ENCODE measurements around the gene PTPRG. TPM values are rescaled to one million over a fixed set of nuclear protein-coding genes. Genes with fewer than 3 reads are reported as not detected.

The PTPRG gene
- total and polyA plus RNA-seq, 2 donors (not counting 1 experiment from before 2014, with no cell fraction given) = 67.0 to 97.9 TPM

GRCh38 chr3:61618231-61618630 lies 56.9 kb downstream of the PTPRG start:
- Histone ChIP-seq H3K27me3 (ENCODE audit: control insufficient read depth, insufficient read depth, low read length) (no peaks in the 10 kb centered on the region), H3K79me2 (ENCODE audit: control insufficient read depth, insufficient read depth, low read length) (peaks cover 3% of the 10 kb centered on the region), H2AFZ (ENCODE audit: low read length) (no peak overlapping the region), H3K36me3 (ENCODE audit: control insufficient read depth, insufficient read depth, low read length) (peaks cover 2% of the 10 kb centered on the region), H3K4me3 (replicated peaks in 1 of 4; ENCODE audit: control extremely low read depth in 1 of 4, insufficient read depth in 1 of 4, low read depth in 3 of 4, low read length in 4 of 4) (no peak overlapping the region), H3K4me2 (ENCODE audit: extremely low read depth, insufficient read depth, low read length) (no peak overlapping the region), H3K9ac (ENCODE audit: insufficient read depth, low read length) (no peak overlapping the region), H3K27ac (ENCODE audit: insufficient read depth, low read length) (no peak overlapping the region), H3K4me1 (ENCODE audit: control insufficient read depth, extremely low read depth, insufficient read depth, low read length) (no peaks in the 10 kb centered on the region), H4K20me1 (ENCODE audit: control insufficient read depth, extremely low read depth, insufficient read depth, low read length) (no peaks in the 10 kb centered on the region), H3K9me3 (ENCODE audit: control insufficient read depth, insufficient read depth, low read depth, low read length) (no peaks in the 10 kb centered on the region)
- TF ChIP-seq CTCF (conservative IDR thresholded peaks at IDR 0.05 in 1 of 2, IDR thresholded peaks at IDR 0.05 in 1 of 2; ENCODE audit: low read depth in 1 of 2, low read length in 2 of 2) (no peak), EZH2 (IDR thresholded peaks at IDR 0.05; ENCODE audit: low read length, missing control alignments) (no peak)
- DNase-seq (ENCODE audit: low read depth in 2 of 2) = no peak

GRCh38 chr3:61618871-61619270 lies 57.5 kb downstream of the PTPRG start:
- Histone ChIP-seq H3K27me3 (ENCODE audit: control insufficient read depth, insufficient read depth, low read length) (no peaks in the 10 kb centered on the region), H3K4me3 (replicated peaks in 1 of 4; ENCODE audit: control extremely low read depth in 1 of 4, insufficient read depth in 1 of 4, low read depth in 3 of 4, low read length in 4 of 4) (no peak overlapping the region), H3K27ac (ENCODE audit: insufficient read depth, low read length) (no peak overlapping the region), H4K20me1 (ENCODE audit: control insufficient read depth, extremely low read depth, insufficient read depth, low read length) (no peaks in the 10 kb centered on the region), H3K4me1 (ENCODE audit: control insufficient read depth, extremely low read depth, insufficient read depth, low read length) (no peaks in the 10 kb centered on the region), H3K36me3 (ENCODE audit: control insufficient read depth, insufficient read depth, low read length) (peaks cover 2% of the 10 kb centered on the region), H3K4me2 (ENCODE audit: extremely low read depth, insufficient read depth, low read length) (no peak overlapping the region), H3K9me3 (ENCODE audit: control insufficient read depth, insufficient read depth, low read depth, low read length) (no peaks in the 10 kb centered on the region), H3K9ac (ENCODE audit: insufficient read depth, low read length) (no peak overlapping the region), H2AFZ (ENCODE audit: low read length) (no peak overlapping the region), H3K79me2 (ENCODE audit: control insufficient read depth, insufficient read depth, low read length) (peaks cover 3% of the 10 kb centered on the region)
- no peak for DNase-seq (ENCODE audit: low read depth in 2 of 2)
- TF ChIP-seq EZH2 (IDR thresholded peaks at IDR 0.05; ENCODE audit: low read length, missing control alignments) = no peak
- no peak for TF ChIP-seq CTCF (conservative IDR thresholded peaks at IDR 0.05 in 1 of 2, IDR thresholded peaks at IDR 0.05 in 1 of 2; ENCODE audit: low read depth in 1 of 2, low read length in 2 of 2)

- DNase-seq (ENCODE audit: low read depth in 2 of 2) = no peak
- Histone ChIP-seq H2AFZ (ENCODE audit: low read length) (no peak overlapping the region), H4K20me1 (ENCODE audit: control insufficient read depth, extremely low read depth, insufficient read depth, low read length) (no peaks in the 10 kb centered on the region), H3K36me3 (ENCODE audit: control insufficient read depth, insufficient read depth, low read length) (peaks cover under 1% of the 10 kb centered on the region), H3K9me3 (ENCODE audit: control insufficient read depth, insufficient read depth, low read depth, low read length) (no peaks in the 10 kb centered on the region), H3K4me3 (replicated peaks in 1 of 4; ENCODE audit: control extremely low read depth in 1 of 4, insufficient read depth in 1 of 4, low read depth in 3 of 4, low read length in 4 of 4) (no peak overlapping the region), H3K27ac (ENCODE audit: insufficient read depth, low read length) (no peak overlapping the region), H3K4me2 (ENCODE audit: extremely low read depth, insufficient read depth, low read length) (no peak overlapping the region), H3K4me1 (ENCODE audit: control insufficient read depth, extremely low read depth, insufficient read depth, low read length) (no peaks in the 10 kb centered on the region), H3K79me2 (ENCODE audit: control insufficient read depth, insufficient read depth, low read length) (no peaks in the 10 kb centered on the region), H3K27me3 (ENCODE audit: control insufficient read depth, insufficient read depth, low read length) (no peaks in the 10 kb centered on the region), H3K9ac (ENCODE audit: insufficient read depth, low read length) (no peak overlapping the region)
- TF ChIP-seq EZH2 (IDR thresholded peaks at IDR 0.05; ENCODE audit: low read length, missing control alignments) (no peak), CTCF (conservative IDR thresholded peaks at IDR 0.05 in 1 of 2, IDR thresholded peaks at IDR 0.05 in 1 of 2; ENCODE audit: low read depth in 1 of 2, low read length in 2 of 2) (no peak)
Observed at GRCh38 chr3:61620073-61620472, 58.7 kb downstream of the PTPRG start.
